Lower leg skin (tissue), 4 donors: ENCODE data around the gene CD9. TPM values are rescaled to one million over a fixed set of nuclear protein-coding genes. Genes with fewer than 3 reads are reported as not detected.

Experiments
- DNase-seq, 2 donors: peaks; one replicate each; pipeline ENCODE4 v3.0.0-alpha.2; 2019; ENCODE audit warnings: low spot score in 2 of 2
- H3K4me3 ChIP-seq: fragments of 200-600 bp; sonication (generic); 2 replicates; pipeline ENCODE4 v1.5.1; 2017; ENCODE audit warnings: mild to moderate bottlenecking, low read depth; ENCODE audit not compliant: poor library complexity, severe bottlenecking
- POLR2A ChIP-seq, 2 donors: fragments of 450-650 bp; IDR thresholded peaks; one replicate each; pipeline ENCODE4 v1.6.1; 2016 to 2017; ENCODE audit warnings: antibody characterized with exemption in 2 of 2, mild to moderate bottlenecking in 1 of 2, moderate library complexity in 1 of 2
- WGBS, 2 donors: methylation state at CpG; one replicate each; pipeline ENCODE4 v1.1.5; 2018; 5-methylcytosine and 5-hydroxymethylcytosine counted together
- intact Hi-C: fragments of 100-400 bp; cut with DNase I; formaldehyde crosslinking; loops from one replicate; pipeline ENCODE4 v1.15.0; 2023; ENCODE audit warnings: low total_unique reads
- total RNA-seq, 4 donors: library from RNA; depleted of rRNA; stranded (reverse); fragments of >200 nt; gene quantifications; one replicate each; pipeline ENCODE4 v1.1.0, GENCODE V29; 2016
- TF ChIP-seq, protein P1 (sequence below), 3 donors: fragments of 450-650 bp; IDR thresholded peaks; one replicate each; pipeline ENCODE4 v1.5.1; 2016; ENCODE audit warnings: antibody characterized with exemption in 3 of 3, mild to moderate bottlenecking in 3 of 3, moderate library complexity in 2 of 3

Gene CD9
- total RNA-seq, 4 donors from 2014 or later = 378 to 494 (median 412) TPM

- intact Hi-C loops = no loop called here
- peak in 1 of 2 donors; percentile 68 for DNase-seq
- TF ChIP-seq, protein P1, sequence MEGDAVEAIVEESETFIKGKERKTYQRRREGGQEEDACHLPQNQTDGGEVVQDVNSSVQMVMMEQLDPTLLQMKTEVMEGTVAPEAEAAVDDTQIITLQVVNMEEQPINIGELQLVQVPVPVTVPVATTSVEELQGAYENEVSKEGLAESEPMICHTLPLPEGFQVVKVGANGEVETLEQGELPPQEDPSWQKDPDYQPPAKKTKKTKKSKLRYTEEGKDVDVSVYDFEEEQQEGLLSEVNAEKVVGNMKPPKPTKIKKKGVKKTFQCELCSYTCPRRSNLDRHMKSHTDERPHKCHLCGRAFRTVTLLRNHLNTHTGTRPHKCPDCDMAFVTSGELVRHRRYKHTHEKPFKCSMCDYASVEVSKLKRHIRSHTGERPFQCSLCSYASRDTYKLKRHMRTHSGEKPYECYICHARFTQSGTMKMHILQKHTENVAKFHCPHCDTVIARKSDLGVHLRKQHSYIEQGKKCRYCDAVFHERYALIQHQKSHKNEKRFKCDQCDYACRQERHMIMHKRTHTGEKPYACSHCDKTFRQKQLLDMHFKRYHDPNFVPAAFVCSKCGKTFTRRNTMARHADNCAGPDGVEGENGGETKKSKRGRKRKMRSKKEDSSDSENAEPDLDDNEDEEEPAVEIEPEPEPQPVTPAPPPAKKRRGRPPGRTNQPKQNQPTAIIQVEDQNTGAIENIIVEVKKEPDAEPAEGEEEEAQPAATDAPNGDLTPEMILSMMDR (IDR thresholded peaks at IDR 0.05) = no peak
- no peak for TF ChIP-seq POLR2A (IDR thresholded peaks at IDR 0.05)
- H3K4me3 ChIP-seq = no peak overlapping the region
- WGBS, 2 donors = 83 to 85% methylated on average over 13 of the region's 13 CpGs
Observed at GRCh38 chr12:6192604-6193380, 7.4 kb upstream of the CD9 start.

DNA sequence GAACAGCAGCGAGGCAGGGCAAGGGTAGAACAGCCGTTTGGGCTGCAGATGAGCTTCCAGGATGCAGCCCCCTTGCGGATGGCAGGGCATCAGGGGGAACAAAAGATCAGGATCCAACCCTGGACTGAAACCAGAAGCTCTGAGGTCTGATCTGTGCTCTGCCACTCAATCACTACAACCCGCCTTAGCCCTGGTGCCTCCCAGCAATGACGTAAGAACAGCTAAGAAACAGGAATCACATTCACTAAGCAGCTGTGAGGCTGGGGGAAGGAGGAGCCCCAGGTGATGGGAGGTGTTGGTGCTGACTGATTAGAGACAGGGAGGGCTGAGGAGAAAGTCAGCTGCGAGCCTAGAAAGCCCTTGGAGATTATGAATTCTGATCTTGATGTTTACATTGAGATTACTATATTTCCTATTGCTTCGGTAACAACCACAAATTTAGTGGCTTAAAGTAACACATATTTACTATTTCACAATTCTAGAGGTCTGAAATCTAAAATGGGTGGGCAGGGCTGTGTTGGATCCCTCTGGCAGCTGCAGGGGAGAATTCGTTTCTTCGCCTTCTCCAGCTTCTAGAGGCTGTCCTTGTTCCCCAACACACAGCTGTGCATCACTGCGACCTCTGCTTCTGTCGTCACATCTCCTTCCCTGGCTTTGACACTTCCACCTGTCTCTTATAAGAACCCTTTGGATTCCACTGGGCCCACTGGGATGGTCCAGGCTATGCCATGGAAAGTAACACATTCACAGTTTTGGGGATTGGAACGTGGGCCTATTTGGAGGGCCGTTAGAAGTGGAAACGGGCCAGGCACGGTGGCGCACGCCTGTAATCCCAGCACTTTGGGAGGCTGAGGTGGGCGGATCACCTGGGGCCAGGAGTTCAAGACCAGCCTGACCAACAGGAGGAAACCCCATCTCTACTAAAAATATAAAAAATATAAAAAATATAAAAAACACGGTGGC is 6.1 kb upstream of the CD9 start:
- intact Hi-C loops = loop anchor here (2.0 kb wide), 1 partner anchor 91 kb away; no protein-coding TSS in a partner anchor

DNA sequence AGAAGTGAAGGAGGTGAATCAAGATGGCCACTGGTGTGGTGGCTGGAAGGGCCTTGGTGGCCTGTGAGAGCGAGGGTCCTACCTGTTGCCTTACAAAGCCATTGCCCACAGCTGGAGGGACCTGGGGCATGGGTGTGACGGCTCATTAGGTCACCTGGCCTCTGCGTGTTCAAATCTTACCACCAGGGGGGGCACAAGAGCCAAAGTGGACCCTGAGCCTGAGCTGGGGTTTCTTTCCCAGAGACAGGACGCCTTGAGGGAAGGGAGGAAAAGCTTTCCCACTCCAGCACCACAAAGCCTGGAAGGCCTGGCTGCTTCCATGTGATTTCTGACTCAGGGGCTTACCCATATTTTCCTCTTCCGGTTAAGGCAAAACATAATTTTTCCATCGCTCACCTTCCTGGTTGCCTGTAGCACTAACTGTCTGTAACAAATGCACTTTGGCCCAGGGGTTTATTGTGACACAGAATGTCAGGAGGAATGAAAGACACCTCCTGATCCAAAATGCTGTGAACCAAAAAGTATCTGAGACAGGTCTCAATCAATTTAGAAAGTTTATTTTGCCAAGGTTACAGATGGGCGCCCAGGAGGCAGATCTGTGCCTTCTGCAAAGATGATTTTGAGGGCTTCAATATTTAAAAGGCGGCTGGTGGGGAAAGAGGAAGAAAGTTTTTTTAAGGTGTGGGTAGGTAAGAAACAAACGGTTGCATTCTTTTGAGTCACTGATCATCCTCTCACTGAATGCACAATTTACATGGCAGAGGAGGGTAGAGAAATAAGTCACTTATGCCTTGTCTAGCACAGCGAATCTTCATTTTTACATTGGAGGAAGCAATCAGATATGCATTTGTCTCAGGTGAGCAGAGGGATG is 4.3 kb upstream of the CD9 start:
- H3K4me3 ChIP-seq = no peak overlapping the region
- intact Hi-C loops = loop anchor here (2.0 kb wide), 1 partner anchor 89 kb away; no protein-coding TSS in a partner anchor
- WGBS, 2 donors = 27 to 29% methylated on average over 10 of the region's 10 CpGs
- DNase-seq = peak; percentile 90 to 98
- TF ChIP-seq, protein P1 (IDR thresholded peaks at IDR 0.05) = peak in 1 of 3 donors; percentile 87
- no peak for TF ChIP-seq POLR2A (IDR thresholded peaks at IDR 0.05)

More for the DNA sequence above, 6.1 kb upstream of the CD9 start:
- H3K4me3 ChIP-seq = no peak overlapping the region
- DNase-seq = peak in 1 of 2 donors; percentile 78
- no peak for TF ChIP-seq POLR2A (IDR thresholded peaks at IDR 0.05)
- TF ChIP-seq, protein P1 (IDR thresholded peaks at IDR 0.05) = no peak
- WGBS, 2 donors = 72 to 80% methylated on average over 19 of the region's 19 CpGs

DNA sequence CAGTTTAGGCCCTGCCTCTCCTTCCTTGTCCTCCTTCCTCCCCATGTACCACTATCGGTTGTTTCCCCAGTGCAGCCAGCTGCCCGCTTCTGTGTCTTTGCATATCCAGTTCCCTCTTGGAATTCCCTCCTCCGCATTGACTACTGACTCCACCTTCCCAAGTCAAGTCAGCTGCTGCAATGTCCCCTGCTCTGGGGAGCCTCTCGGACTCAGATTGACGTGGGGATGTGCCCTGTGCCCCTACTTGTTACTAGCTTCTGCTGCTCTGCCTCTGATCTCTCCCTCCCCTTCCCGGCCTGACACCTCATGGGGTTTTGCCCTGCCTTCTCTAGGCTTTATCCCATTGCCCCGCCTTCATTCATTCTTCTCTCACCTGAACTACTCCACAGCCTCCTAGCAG is 2.1 kb upstream of the CD9 start:
- peak in 1 of 2 donors; percentile 86 for DNase-seq
- intact Hi-C loops = no loop called here

More for the DNA sequence above, 2.1 kb upstream of the CD9 start:
- no peak overlapping the region for H3K4me3 ChIP-seq
- WGBS, 2 donors = 55 to 60% methylated on average over 7 of the region's 7 CpGs
- no peak for TF ChIP-seq POLR2A (IDR thresholded peaks at IDR 0.05)
- TF ChIP-seq, protein P1 (IDR thresholded peaks at IDR 0.05) = no peak
